Stimulated activated naive CD8-positive, alpha-beta T cell treated with anti-CD3 and anti-CD28 coated beads, Interleukin-15, Interleukin-2, amounts not matched to agents 100 ng/mL and 50 ng/mL, for 24 hours (primary cell): ENCODE measurements around the gene ABCA12.
"Not testable (repeated sequence)": the region's sequence is repeated elsewhere in the genome, so short reads cannot be mapped to it uniquely, and the experiment has no call there.

ENCODE experiments used
- H3K27ac Mint-ChIP-seq: one replicate; pipeline ENCODE4 v1.8.0; 2021; ENCODE audit warnings: mild to moderate bottlenecking, mixed read lengths
- H3K27me3 Mint-ChIP-seq: one replicate; pipeline ENCODE4 v1.8.0; 2021; ENCODE audit warnings: mixed read lengths
- H3K36me3 Mint-ChIP-seq: one replicate; pipeline ENCODE4 v1.8.0; 2021; ENCODE audit warnings: low read depth, mixed read lengths
- H3K4me1 Mint-ChIP-seq: one replicate; pipeline ENCODE4 v1.8.0; 2021; ENCODE audit warnings: low read depth, mixed read lengths
- H3K4me3 Mint-ChIP-seq: one replicate; pipeline ENCODE4 v1.8.0; 2021; ENCODE audit warnings: mild to moderate bottlenecking, mixed read lengths
- H3K9me3 Mint-ChIP-seq: one replicate; pipeline ENCODE4 v1.8.0; 2021; ENCODE audit warnings: mixed read lengths

The ABCA12 gene, protein sequence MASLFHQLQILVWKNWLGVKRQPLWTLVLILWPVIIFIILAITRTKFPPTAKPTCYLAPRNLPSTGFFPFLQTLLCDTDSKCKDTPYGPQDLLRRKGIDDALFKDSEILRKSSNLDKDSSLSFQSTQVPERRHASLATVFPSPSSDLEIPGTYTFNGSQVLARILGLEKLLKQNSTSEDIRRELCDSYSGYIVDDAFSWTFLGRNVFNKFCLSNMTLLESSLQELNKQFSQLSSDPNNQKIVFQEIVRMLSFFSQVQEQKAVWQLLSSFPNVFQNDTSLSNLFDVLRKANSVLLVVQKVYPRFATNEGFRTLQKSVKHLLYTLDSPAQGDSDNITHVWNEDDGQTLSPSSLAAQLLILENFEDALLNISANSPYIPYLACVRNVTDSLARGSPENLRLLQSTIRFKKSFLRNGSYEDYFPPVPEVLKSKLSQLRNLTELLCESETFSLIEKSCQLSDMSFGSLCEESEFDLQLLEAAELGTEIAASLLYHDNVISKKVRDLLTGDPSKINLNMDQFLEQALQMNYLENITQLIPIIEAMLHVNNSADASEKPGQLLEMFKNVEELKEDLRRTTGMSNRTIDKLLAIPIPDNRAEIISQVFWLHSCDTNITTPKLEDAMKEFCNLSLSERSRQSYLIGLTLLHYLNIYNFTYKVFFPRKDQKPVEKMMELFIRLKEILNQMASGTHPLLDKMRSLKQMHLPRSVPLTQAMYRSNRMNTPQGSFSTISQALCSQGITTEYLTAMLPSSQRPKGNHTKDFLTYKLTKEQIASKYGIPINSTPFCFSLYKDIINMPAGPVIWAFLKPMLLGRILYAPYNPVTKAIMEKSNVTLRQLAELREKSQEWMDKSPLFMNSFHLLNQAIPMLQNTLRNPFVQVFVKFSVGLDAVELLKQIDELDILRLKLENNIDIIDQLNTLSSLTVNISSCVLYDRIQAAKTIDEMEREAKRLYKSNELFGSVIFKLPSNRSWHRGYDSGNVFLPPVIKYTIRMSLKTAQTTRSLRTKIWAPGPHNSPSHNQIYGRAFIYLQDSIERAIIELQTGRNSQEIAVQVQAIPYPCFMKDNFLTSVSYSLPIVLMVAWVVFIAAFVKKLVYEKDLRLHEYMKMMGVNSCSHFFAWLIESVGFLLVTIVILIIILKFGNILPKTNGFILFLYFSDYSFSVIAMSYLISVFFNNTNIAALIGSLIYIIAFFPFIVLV (N-terminal part only)

DNA sequence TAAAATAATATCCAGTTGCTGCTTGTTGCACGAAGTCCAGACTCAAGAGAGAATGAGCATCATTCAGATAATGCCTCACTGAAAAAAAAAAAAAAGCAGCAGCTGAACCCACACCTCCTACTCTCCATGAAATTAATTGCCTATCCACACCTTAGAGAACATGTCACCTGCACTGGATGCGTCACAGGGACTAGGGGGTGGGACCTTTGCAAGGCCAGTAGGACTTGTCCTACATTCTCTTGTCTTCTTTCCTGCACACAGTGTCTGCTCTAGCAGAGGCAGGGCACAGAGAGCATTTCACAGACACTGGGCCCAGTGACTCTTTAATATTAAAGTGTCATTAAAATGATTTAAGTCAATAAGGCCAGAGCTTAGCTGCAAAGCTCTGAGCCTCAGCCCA lies at the start of gene ABCA12:
TSS of gene ABCA12 (minus strand) at position 148 of the 400 bp plus-strand sequence. CDS start 418 bp downstream, outside the sequence.
- Mint-ChIP-seq H3K9me3 (peaks cover 4% of the 10 kb centered on the region), H3K4me1 (peaks cover 6% of the 10 kb centered on the region), H3K4me3 (no peak within 1 kb of the TSS), H3K36me3 (no peaks in the 10 kb centered on the region), H3K27me3 (peaks cover 17% of the 10 kb centered on the region), H3K27ac (no peak within 1 kb of the TSS)

- Mint-ChIP-seq H3K9me3 (no peaks in the 10 kb centered on the region), H3K27me3 (no peaks in the 10 kb centered on the region), H3K4me1 (no peaks in the 10 kb centered on the region), H3K36me3 (no peaks in the 10 kb centered on the region), H3K27ac (no peak overlapping the region), H3K4me3 (no peak overlapping the region)
Measured at GRCh38 chr2:215188078-215188477, 49.7 kb upstream of the ABCA12 start.

DNA sequence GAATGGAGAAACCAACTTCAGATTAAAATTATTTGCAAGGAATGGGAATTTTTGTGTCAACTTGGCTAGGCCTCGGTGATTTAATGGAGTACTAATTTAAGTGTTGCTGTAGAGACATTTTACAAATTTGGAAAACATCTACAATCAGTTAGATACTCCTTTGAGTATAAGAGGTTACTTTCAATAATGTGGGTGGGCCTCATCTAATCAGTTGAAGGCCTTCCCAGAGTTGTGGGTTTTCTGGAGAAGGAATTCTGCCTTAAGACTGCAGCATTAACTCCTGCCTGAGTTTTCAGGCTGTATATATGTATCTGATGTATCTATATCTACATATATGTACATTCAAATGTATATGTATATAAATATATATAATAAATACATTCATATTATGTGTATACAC lies 47.6 kb upstream of the ABCA12 start:
- Mint-ChIP-seq H3K36me3 (no peaks in the 10 kb centered on the region), H3K27ac (no peak overlapping the region), H3K27me3 (no peaks in the 10 kb centered on the region), H3K9me3 (peaks cover 8% of the 10 kb centered on the region), H3K4me3 (no peak overlapping the region), H3K4me1 (no peaks in the 10 kb centered on the region)

- H3K27me3 Mint-ChIP-seq, result no peaks in the 10 kb centered on the region
- H3K4me1 Mint-ChIP-seq, result no peaks in the 10 kb centered on the region
- no peak overlapping the region for H3K27ac Mint-ChIP-seq
- peaks cover 12% of the 10 kb centered on the region for H3K9me3 Mint-ChIP-seq
- no peak overlapping the region for H3K4me3 Mint-ChIP-seq
- H3K36me3 Mint-ChIP-seq, result no peaks in the 10 kb centered on the region
Measured at GRCh38 chr2:215178121-215178520, 39.7 kb upstream of the ABCA12 start.

GRCh38 chr2:215171796-215172195 lies 33.4 kb upstream of the ABCA12 start:
- H3K4me1 Mint-ChIP-seq, result peaks cover 14% of the 10 kb centered on the region
- H3K9me3 Mint-ChIP-seq, result peaks cover 6% of the 10 kb centered on the region
- no peaks in the 10 kb centered on the region for H3K27me3 Mint-ChIP-seq
- no peaks in the 10 kb centered on the region for H3K36me3 Mint-ChIP-seq
- no peak overlapping the region for H3K27ac Mint-ChIP-seq
- H3K4me3 Mint-ChIP-seq, result no peak overlapping the region

- Mint-ChIP-seq H3K4me3 (peak overlapping the region; percentile 11), H3K9me3 (peaks cover 6% of the 10 kb centered on the region), H3K27me3 (no peaks in the 10 kb centered on the region), H3K36me3 (no peaks in the 10 kb centered on the region), H3K27ac (no peak overlapping the region), H3K4me1 (peaks cover 14% of the 10 kb centered on the region)
Measured at GRCh38 chr2:215171151-215171550, 32.7 kb upstream of the ABCA12 start.

GRCh38 chr2:215166505-215166904 lies 28.1 kb upstream of the ABCA12 start:
- not testable (repeated sequence) for H3K27me3 Mint-ChIP-seq, H3K4me3 Mint-ChIP-seq, H3K9me3 Mint-ChIP-seq, H3K36me3 Mint-ChIP-seq, H3K27ac Mint-ChIP-seq
- peaks cover 13% of the 10 kb centered on the region for H3K4me1 Mint-ChIP-seq

DNA sequence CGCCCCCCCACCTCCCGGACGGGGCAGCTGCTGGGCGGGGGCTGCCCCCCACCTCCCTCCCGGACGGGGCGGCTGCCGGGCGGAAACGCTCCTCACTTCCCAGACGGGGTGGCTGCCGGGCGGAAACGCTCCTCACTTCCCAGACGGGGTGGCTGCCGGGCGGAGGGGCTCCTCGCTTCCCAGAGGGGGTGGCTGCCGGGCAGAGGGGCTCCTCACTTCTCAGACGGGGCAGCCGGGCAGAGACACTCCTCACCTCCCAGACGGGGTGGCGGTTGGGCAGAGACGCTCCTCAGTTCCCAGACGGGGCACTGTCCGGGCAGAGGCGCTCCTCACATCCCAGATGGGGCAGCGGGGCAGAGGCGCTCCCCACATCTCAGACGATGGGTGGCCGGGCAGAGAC lies 24.9 kb upstream of the ABCA12 start:
- not testable (repeated sequence) for H3K27ac Mint-ChIP-seq, H3K36me3 Mint-ChIP-seq, H3K4me1 Mint-ChIP-seq, H3K9me3 Mint-ChIP-seq, H3K27me3 Mint-ChIP-seq, H3K4me3 Mint-ChIP-seq

DNA sequence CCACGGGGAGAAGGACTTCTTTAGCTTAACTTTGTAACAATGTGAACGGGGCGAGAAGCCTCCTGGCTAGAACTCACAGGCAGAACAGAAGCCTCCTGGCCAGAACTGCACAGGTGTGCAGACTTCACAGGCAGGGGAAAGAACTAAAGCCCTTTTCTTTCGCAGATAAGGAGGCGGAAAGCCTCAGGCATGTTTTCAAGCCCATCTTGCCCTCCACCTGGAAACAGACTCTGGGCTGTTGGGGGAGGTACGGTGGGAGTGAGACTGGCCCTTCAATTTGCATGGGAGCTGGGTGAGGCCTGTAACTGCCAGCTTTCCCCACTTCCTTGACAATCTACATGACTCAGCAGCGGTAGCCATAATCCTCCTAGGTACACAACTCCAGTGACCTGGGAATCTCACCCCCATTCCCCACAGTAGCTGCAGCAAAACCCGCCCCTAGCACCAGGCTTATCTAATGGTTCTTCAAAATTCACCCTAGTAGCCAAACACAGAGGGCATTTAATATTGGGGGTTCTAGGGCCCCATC lies 22.9 kb upstream of the ABCA12 start:
- H3K4me1 Mint-ChIP-seq, result no peaks in the 10 kb centered on the region
- H3K27ac Mint-ChIP-seq, result no peak overlapping the region
- H3K9me3 Mint-ChIP-seq, result peaks cover 5% of the 10 kb centered on the region
- H3K36me3 Mint-ChIP-seq, result no peaks in the 10 kb centered on the region
- H3K27me3 Mint-ChIP-seq, result peaks cover 3% of the 10 kb centered on the region
- H3K4me3 Mint-ChIP-seq, result no peak overlapping the region

DNA sequence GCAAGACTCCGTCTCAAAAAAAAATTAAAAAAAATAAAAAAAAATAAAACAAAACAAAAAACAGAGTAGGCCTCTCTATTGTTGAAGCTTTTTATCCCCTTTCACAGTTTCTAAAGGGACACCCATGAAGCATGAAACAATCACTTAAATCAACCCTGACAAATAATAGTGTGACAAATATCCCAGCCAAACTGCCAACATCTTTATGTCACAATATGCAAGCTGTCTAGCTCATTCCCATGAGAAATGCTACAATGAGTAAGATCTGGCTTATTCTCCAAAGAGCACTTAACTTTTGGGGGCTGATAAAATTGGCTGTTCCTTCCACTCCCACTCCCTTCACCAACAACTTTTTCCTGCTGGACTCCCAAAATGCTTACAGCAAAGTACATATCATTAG lies 21.7 kb upstream of the ABCA12 start:
- H3K4me1 Mint-ChIP-seq, result no peaks in the 10 kb centered on the region
- H3K9me3 Mint-ChIP-seq, result peaks cover 5% of the 10 kb centered on the region
- peaks cover 3% of the 10 kb centered on the region for H3K27me3 Mint-ChIP-seq
- no peak overlapping the region for H3K27ac Mint-ChIP-seq
- H3K36me3 Mint-ChIP-seq, result no peaks in the 10 kb centered on the region
- no peak overlapping the region for H3K4me3 Mint-ChIP-seq

GRCh38 chr2:215156453-215156852 lies 18.0 kb upstream of the ABCA12 start:
- peaks cover 5% of the 10 kb centered on the region for H3K27me3 Mint-ChIP-seq
- no peaks in the 10 kb centered on the region for H3K36me3 Mint-ChIP-seq
- no peaks in the 10 kb centered on the region for H3K4me1 Mint-ChIP-seq
- H3K9me3 Mint-ChIP-seq, result no peaks in the 10 kb centered on the region
- no peak overlapping the region for H3K27ac Mint-ChIP-seq
- no peak overlapping the region for H3K4me3 Mint-ChIP-seq

DNA sequence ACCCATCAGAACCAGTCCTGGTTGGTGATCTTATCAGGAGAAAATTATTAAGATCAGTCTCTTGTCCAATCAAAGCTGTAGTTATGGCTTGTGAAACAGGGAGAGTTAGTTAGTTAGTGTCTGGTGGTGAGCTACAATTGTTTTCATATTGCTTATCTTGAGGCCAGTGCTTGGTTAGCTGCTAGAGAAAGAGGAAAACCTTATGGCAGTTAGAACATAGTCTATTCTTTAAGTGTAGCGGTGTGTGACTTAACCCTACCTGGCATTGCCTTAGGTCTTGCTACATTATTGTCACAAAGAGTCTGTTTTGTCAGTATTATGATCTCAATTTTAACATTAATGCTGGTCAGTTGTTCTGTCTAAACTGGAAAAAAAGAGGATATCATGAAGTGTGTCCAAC lies 11.5 kb upstream of the ABCA12 start:
- Mint-ChIP-seq H3K9me3 (no peaks in the 10 kb centered on the region), H3K27ac (no peak overlapping the region), H3K4me1 (no peaks in the 10 kb centered on the region), H3K36me3 (no peaks in the 10 kb centered on the region), H3K27me3 (peaks cover 7% of the 10 kb centered on the region), H3K4me3 (no peak overlapping the region)

GRCh38 chr2:215149486-215149885 lies 11.1 kb upstream of the ABCA12 start:
- no peak overlapping the region for H3K4me3 Mint-ChIP-seq
- H3K27ac Mint-ChIP-seq, result no peak overlapping the region
- H3K9me3 Mint-ChIP-seq, result no peaks in the 10 kb centered on the region
- H3K36me3 Mint-ChIP-seq, result no peaks in the 10 kb centered on the region
- no peaks in the 10 kb centered on the region for H3K4me1 Mint-ChIP-seq
- H3K27me3 Mint-ChIP-seq, result peaks cover 7% of the 10 kb centered on the region

DNA sequence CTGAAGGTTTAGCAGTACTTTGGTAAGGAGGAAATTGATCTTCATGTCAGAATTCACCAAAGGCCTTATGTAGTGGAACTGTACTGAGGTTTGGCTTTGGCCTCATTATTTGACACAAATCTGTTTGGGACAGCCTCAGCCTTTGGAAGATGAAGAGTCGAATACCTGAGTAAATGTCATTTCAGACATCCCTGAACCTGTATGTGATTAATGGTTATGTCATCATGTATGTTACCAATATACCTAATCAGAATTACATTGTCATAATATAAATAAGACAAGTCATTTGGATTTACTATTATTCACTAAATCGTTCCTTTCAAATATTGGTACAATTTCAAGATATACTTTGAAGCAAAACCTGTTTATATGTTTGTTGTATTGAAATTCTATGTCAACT lies 10.6 kb upstream of the ABCA12 start:
- no peak overlapping the region for H3K4me3 Mint-ChIP-seq
- H3K9me3 Mint-ChIP-seq, result no peaks in the 10 kb centered on the region
- no peak overlapping the region for H3K27ac Mint-ChIP-seq
- H3K36me3 Mint-ChIP-seq, result no peaks in the 10 kb centered on the region
- no peaks in the 10 kb centered on the region for H3K4me1 Mint-ChIP-seq
- H3K27me3 Mint-ChIP-seq, result peaks cover 7% of the 10 kb centered on the region

GRCh38 chr2:215145611-215146010 lies 7.2 kb upstream of the ABCA12 start:
- H3K27me3 Mint-ChIP-seq, result peaks cover 3% of the 10 kb centered on the region
- no peaks in the 10 kb centered on the region for H3K36me3 Mint-ChIP-seq
- H3K4me3 Mint-ChIP-seq, result no peak overlapping the region
- H3K9me3 Mint-ChIP-seq, result no peaks in the 10 kb centered on the region
- H3K27ac Mint-ChIP-seq, result no peak overlapping the region
- no peaks in the 10 kb centered on the region for H3K4me1 Mint-ChIP-seq
